Liver (tissue), 3 donors: ENCODE measurements around the gene ABLIM1.

Source experiments
- ATF3 ChIP-seq: IDR thresholded peaks from 2 replicates; pipeline ENCODE4 v1.6.1; 2016; ENCODE audit warnings: antibody characterized with exemption
- CTCF ChIP-seq: fragments of 150-350 bp; IDR thresholded peaks from 2 replicates; pipeline ENCODE4 v1.5.1; 2017; ENCODE audit warnings: improper control_type of control experiment, low read depth, low read length; ENCODE audit not compliant: missing input control
- FOXA1 ChIP-seq: IDR thresholded peaks from 2 replicates; pipeline ENCODE4 v1.6.1; 2016; ENCODE audit warnings: antibody characterized with exemption
- GABPA ChIP-seq, 2 donors: IDR thresholded peaks in 1 of 2; conservative IDR thresholded peaks in 1 of 2; 2 replicates each; pipeline ENCODE4 v1.6.1; 2016; ENCODE audit warnings: antibody characterized with exemption in 2 of 2, mild to moderate bottlenecking in 1 of 2, moderate library complexity in 1 of 2
- JUND ChIP-seq, 2 donors: IDR thresholded peaks; 2 replicates each; pipeline ENCODE4 v1.6.1; 2016; ENCODE audit warnings: antibody characterized with exemption in 2 of 2
- NR2F2 ChIP-seq: IDR thresholded peaks from 2 replicates; pipeline ENCODE4 v1.6.1; 2016; ENCODE audit warnings: antibody characterized with exemption
- RAD21 ChIP-seq, 2 donors: IDR thresholded peaks; 2 replicates each; pipeline ENCODE4 v1.6.1; 2016; ENCODE audit warnings: antibody characterized with exemption in 2 of 2, mild to moderate bottlenecking in 2 of 2
- SP1 ChIP-seq: IDR thresholded peaks from 2 replicates; pipeline ENCODE4 v1.6.1; 2018; ENCODE audit warnings: antibody characterized with exemption, mild to moderate bottlenecking
- TAF1 ChIP-seq: conservative IDR thresholded peaks from 2 replicates; pipeline ENCODE4 v1.6.1; 2016; ENCODE audit warnings: antibody characterized with exemption, mild to moderate bottlenecking
- YY1 ChIP-seq: IDR thresholded peaks from 2 replicates; pipeline ENCODE4 v1.6.1; 2016; ENCODE audit warnings: antibody characterized with exemption, mild to moderate bottlenecking
- ZBTB33 ChIP-seq: IDR thresholded peaks from 2 replicates; pipeline ENCODE4 v1.6.1; 2016; ENCODE audit warnings: antibody characterized with exemption
- TF ChIP-seq, protein P1 (sequence below): IDR thresholded peaks from 2 replicates; pipeline ENCODE4 v1.6.1; 2016; ENCODE audit warnings: antibody characterized with exemption
- TF ChIP-seq, protein P2 (sequence below): IDR thresholded peaks from 2 replicates; pipeline ENCODE4 v1.6.1; 2016; ENCODE audit warnings: antibody characterized with exemption, mild to moderate bottlenecking
- donor health status: healthy.
- donor health status: healthy.

DNA sequence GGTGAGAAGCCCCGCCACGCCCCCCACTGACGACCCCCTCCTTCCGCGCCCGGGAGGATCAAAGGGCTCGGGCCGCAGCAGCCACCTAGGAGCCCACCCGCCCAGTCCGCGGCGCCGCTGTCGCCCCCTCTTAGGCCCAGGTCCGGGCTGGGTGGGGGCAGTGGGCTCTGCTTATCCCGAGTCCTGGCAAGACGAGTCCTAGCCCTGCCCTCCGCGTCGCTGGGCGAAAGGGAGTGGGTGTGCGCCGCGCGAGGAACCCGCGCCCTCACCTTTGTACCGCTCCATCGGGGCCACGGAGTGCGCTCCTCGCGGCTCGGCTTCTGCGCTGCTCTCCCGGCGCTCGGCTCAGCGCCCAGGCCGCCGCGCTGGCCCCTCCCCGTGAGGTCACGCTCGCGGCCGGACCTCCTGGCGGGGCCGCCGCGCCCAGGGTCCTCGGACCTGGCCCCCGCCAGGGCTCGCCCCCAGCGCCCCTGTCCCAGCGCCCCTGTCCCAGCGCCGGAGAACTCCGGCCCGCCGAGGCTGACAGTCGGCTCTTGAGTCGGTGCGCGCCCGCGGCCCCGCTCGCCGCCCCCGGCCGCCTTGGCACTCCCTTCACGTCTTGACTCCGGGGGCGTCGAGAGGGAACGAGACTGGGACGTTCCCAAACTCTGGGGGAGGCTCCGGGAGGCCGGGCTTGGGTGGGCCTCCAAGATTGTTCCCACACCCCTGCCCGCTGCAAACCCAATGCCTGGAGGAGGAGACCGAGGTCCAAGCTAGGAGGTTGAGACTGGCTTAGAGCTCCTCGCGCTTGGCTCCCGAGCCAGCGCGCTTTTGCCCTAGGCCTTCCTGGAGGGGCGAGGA is 253.7 kb downstream of the ABLIM1 start, which contains the start of gene AFAP1L2:
- TF ChIP-seq FOXA1 (no peak), CTCF (no peak), TAF1 (no peak), ATF3 (no peak), JUND (IDR thresholded peaks at IDR 0.05) (no peak), YY1 (no peak), ZBTB33 (no peak), NR2F2 (no peak), RAD21 (IDR thresholded peaks at IDR 0.05) (no peak), SP1 (no peak), GABPA (IDR thresholded peaks at IDR 0.05 in 1 of 2, conservative IDR thresholded peaks at IDR 0.05 in 1 of 2) (no peak)
- TF ChIP-seq, protein P1, sequence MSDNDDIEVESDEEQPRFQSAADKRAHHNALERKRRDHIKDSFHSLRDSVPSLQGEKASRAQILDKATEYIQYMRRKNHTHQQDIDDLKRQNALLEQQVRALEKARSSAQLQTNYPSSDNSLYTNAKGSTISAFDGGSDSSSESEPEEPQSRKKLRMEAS = no peak
- TF ChIP-seq, protein P2, sequence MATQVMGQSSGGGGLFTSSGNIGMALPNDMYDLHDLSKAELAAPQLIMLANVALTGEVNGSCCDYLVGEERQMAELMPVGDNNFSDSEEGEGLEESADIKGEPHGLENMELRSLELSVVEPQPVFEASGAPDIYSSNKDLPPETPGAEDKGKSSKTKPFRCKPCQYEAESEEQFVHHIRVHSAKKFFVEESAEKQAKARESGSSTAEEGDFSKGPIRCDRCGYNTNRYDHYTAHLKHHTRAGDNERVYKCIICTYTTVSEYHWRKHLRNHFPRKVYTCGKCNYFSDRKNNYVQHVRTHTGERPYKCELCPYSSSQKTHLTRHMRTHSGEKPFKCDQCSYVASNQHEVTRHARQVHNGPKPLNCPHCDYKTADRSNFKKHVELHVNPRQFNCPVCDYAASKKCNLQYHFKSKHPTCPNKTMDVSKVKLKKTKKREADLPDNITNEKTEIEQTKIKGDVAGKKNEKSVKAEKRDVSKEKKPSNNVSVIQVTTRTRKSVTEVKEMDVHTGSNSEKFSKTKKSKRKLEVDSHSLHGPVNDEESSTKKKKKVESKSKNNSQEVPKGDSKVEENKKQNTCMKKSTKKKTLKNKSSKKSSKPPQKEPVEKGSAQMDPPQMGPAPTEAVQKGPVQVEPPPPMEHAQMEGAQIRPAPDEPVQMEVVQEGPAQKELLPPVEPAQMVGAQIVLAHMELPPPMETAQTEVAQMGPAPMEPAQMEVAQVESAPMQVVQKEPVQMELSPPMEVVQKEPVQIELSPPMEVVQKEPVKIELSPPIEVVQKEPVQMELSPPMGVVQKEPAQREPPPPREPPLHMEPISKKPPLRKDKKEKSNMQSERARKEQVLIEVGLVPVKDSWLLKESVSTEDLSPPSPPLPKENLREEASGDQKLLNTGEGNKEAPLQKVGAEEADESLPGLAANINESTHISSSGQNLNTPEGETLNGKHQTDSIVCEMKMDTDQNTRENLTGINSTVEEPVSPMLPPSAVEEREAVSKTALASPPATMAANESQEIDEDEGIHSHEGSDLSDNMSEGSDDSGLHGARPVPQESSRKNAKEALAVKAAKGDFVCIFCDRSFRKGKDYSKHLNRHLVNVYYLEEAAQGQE = no peak
